HG03520 (cell line): ENCODE results near the gene ACAD9.
"Not testable (repeated sequence)": the region's sequence is repeated elsewhere in the genome, so short reads cannot be mapped to it uniquely, and the experiment has no call there.

Experiments
- ATAC-seq: cut with Tn5 transposase; IDR thresholded peaks from one replicate; pipeline ENCODE4 v1.9.1; 2021; ENCODE audit warnings: mild to moderate bottlenecking, moderate library complexity; ENCODE audit not compliant: unreplicated experiment

ACAD9 gene

DNA sequence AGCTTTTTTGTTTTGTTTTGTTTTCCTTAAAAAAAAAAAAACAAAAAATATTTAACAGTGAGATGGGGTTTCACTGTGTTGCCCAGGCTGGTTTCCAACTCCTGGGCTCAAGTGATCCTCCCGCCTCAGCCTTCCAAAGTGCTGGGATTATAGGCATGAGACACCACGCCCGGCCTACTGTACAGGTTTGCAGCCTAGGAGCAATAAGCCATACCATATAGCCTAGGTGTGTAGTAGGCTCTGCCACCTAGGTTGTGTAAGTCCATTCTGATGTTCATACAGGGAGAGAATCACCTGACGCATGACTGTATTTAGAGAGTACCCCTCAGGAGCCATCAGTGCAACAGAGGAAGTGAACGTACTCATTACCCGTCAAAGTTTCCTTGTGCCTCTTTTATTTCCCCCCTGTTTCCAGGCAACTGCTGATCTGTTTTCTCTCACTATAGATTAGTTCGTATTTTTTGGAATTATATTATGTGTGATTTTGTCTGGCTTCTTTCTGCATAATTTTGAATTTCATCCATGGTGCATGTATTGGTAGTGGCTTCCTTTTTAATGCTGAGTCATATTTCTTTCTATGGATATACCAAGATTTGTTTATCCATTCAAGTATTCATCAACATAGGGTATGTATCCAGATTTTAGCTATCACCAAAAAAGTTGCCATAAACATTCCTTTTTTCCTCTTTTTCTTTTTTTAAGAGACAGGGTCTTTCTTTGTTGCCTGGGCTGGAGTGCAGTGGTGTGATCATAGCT lies 9.9 kb downstream of the ACAD9 start:
- no peak for ATAC-seq

DNA sequence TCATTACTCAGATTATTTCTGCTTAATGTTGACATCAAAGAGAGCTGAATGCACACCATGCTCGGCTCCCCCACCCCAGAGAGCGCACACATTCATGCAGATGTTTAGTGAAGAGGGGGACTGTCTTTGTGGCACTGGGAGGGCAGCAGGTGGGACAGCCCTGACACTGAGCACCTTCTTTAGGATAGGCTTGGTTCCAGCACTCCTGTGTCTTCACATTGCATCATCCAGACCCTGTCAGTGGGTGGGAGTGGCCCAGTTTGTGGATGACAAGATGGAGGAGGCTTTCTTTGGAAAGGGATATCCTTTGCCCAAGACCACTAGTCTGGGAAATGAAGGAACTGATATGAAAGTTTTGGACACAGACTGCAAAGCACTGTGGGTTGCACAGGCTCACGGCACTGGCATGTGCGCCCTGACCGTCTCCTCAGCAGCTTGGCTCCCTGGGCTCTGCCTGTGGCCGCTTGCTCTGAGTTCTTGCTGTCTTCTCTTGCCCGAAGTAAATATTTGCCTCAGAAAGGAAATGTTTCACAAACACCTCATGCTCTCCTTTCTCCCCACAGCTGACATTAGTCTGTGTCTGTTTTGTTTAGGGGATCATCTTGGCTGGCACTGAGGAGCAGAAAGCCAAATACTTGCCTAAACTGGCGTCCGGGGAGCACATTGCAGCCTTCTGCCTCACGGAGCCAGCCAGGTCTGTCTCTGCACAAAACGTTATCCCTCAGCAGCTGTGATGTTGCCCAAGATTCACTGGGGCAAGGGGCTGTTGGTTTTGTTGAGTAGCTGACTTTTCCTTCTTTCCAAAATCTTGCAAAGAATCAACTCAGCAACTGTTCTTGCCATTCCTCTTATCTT lies 16.6 kb downstream of the ACAD9 start:
- ATAC-seq: no peak

DNA sequence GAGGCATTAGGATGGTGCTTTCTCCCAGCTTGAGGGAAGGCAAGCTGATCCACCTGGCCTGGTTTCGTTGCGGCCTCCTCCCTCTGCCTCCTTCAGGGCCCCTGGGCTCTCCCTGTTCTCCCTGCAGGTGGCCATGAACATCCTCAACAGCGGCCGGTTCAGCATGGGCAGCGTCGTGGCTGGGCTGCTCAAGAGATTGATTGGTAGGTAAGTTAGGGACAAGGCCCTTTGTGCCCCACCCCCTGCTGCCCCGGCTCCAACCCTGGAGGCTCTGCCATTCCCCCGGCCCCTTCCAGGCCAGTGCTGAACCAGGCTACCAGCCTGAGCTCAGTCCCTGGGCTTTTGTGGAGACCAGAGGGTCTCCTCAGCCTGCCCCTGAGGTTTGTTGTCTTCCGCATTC lies 23.0 kb downstream of the ACAD9 start:
- ATAC-seq: no peak

DNA sequence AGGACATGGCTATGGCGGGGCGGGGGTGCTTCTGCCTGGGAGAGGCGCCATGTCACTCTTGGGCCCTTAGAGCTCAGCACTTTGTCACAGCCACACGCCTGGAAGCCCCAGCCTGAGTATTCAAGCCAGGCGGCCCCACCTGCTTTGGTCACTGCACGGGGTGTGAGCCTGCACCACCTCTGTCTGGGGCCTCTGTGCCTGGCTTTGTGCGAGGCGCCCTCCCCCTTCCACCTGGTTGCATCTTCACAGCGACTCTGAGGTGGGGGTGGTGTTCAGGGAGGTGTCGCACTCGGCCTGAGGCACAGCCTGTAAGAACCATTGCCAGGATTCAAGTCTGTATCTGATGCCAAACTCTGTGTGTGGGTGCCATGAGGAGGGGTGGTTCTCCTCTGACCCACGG lies 24.1 kb downstream of the ACAD9 start:
- ATAC-seq: no peak

DNA sequence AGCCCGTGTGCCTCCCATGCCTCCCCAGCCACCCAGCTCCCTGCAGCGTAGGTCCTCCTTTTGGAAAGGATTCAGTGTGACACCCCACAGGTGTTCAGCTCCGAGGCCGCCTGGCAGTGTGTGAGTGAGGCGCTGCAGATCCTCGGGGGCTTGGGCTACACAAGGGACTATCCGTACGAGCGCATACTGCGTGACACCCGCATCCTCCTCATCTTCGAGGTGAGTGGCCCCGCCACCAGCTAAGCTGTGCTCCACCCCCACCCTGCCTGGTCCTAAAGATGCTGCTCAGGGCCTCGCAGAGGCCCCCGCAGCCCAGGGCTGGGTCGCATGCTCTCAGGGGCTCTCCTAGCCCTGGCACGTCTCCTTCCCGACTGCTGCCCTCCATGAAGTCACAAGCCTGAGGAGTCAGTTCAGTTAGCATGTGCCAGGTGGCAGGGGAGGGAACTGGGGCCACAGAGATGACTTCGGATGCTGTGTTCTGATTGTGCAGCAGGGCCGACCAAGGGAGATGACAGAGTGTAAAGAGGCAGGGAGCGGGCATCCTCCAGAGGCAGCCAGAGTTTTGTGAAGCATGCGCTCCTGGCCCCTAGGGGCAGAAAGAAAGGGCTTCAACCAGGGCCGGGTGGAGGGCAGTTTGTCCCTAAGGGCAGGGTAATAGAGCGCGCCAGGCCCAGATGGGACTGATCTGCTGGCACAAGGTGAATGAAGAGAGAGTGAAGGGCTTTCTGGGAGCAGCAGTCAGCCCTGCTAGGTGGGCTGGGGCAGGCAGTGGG lies 26.8 kb downstream of the ACAD9 start:
- no peak for ATAC-seq

DNA sequence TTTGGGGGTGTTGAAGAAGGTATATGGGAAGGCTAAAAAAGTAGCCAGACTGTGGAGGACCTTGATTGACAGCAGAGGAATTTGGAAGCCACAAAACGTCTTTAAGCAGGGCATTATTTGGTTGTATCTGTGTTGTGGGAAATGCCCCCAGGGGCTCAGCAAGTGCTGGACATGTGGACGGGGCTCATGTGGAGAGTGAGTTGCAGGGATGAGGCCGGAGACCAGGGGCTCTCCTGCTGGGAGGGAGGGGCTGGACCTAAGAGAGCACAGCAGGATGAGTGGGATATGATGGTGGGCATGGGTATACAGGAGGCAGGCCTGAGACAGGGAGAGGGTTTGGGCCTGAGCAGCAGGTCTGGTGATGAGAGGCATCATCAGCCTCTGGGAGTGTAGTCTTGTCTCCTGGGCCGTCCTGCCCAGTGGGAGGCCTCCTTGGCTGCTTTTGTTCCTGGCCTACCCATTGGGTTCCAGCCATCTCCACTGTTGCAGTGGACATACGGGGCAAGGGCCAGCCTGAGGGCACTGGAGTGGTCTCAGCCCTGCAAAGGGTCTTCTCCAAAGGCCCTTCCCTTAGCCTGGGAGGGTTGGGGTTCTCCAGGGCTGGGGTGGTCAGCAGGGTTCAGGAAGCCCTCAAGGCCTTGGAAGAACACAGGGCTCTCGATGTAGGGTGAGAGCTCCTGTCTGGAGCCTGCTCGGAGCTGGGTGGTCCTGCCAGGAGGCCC lies 27.5 kb downstream of the ACAD9 start:
- ATAC-seq: no peak

DNA sequence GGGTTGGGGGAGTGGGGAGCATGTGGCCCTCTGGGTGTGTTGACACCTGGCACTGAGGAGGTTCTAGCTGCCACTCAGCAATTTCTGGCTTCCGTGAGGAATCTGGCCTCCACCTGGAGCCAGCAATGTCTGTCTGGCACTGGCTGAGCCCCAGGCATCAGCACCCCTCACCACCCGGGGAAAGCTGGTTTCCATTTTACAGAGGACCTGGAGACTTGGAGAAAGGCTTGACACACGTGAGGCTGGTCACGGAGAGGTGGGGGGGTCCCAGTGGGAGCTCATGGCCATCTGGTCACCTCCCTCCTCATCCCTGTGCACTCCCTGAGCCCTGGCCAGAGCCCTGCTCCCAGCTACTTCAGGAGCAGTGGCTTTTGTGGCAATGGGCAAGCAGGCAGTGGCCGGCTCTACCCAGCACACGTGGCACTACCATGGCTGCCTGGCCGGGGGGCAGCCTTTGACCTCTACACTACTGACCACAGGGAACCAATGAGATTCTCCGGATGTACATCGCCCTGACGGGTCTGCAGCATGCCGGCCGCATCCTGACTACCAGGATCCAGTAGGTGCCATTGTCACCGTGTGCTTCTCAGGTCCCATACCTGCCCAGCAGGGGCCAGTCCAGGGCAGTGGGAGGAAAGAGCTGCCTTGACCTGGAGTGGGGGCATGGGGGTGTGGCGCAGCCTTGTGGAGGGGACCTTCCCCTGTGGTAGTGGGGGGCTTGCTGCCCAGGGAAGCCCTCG lies 28.5 kb downstream of the ACAD9 start:
- ATAC-seq: no peak

DNA sequence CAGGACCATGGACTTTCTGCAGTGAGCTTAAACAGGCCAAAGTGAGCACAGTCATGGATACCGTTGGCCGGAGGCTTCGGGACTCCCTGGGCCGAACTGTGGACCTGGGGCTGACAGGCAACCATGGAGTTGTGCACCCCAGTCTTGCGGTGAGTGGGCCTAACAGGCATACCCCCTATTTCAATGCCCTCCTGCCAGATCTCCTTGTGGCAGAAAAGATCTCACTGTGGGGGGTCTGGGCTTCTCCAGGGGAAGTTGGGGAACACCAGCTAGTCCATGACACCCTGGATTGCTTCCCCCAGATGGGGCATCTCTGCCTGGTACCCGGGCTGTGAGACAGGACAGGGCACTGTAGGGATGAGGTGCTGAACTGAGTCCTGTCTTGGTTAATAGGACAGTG lies 29.5 kb downstream of the ACAD9 start:
- ATAC-seq: no peak

DNA sequence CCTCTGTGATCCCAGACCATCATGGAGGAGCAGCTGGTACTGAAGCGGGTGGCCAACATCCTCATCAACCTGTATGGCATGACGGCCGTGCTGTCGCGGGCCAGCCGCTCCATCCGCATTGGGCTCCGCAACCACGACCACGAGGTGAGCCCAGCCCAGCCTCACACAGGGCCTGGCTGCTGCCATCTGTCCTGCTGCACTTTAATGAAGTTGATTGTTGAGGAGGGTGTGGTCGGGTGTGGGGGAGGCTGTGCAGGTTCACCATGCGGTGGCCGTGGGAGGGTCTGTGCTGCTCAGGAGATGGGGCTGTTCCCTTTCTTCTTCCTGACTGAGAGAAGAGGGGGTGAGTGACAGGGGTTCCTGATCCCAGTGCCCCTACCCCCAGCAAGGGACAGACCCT lies 30.6 kb downstream of the ACAD9 start:
- ATAC-seq: no peak

DNA sequence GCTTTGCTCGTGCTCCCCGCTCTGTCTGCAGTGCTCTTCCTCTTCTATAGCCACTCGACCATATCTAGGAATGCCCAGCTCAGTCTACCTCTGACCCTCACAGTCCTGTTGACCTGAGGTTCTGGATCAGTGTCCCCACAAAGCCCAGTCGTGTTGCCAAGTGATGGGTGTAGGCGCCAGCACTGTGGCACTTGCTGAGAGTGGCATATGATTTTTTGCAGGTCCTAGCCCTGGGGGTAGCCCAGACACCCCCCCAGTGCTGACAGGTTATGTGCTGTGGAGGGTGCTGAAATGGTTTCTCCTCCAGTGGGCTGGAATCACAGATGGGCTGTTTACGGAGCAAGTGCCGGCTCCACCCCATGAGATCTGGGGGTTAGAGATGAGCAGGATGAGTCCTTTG lies 32.5 kb downstream of the ACAD9 start:
- ATAC-seq: no peak

DNA sequence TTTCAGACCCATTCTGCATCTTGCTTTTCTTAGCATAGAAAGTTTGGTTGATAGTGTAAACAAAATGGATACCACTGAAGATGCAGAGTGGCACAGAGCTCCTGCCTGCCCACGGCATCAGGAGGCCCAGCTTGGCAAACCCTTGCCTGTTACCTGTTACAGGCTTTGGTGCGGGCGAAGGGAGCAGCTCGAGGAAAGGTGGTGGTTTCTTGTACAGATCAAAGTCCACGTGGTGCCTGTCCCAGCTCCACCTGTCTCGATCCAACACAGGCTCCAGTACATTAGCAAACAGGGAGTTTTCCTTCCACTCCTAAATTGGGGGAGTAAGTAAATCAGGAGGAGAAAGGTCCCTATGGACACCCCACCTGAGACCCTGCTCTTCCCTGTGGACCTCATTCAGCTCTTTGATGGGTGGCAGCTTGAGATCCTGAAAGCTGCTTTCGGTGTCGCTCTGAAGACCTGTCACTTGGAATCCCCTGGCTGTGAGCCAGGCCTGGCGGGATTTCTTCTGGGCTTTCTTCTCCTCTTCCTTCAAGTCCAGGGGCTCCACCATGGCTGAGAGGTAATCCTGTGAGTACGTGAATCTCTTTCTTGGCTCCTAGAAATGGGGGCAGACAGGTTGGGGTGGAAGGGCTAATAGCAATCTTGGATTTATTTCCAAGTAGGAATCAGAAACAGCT lies 35.7 kb downstream of the ACAD9 start:
- ATAC-seq: no peak

DNA sequence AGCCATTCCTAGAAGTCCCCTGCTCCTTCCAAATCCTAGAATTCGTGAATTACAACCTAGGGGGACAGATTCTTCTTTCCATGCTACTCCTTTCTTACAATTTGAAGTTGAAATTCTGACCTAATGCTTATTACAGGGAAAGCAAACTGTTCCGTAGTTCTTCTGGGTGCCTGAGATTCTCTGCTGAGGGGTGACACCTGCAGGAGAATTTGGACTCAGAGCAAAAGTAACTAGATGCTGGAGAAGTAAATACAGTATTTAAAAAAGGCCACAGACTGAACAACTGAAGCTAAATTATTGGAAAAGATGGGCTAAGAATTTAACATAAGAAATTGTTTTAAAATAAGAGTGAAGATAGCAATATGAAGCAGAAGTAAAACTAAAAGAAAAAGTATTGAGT lies 37.9 kb downstream of the ACAD9 start:
- no peak for ATAC-seq

DNA sequence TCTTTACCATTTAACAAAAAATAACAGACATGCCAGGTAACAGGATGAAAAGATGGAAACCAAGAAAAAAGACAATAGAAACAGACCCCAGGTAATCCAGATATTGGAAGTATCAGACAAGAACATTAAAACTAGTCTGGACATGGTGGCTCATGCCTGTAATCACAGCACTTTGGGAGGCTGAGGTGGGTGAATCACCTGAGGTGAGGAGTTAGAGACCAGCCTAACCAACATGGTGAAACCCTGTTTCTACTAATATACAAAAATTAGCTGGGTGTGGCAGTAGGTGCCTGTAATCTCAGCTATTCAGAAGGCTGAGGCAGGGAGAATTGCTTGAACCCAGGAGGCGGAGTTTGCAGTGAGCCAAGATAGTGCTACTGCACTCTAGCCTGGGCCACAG lies 40.6 kb downstream of the ACAD9 start:
- no peak for ATAC-seq

DNA sequence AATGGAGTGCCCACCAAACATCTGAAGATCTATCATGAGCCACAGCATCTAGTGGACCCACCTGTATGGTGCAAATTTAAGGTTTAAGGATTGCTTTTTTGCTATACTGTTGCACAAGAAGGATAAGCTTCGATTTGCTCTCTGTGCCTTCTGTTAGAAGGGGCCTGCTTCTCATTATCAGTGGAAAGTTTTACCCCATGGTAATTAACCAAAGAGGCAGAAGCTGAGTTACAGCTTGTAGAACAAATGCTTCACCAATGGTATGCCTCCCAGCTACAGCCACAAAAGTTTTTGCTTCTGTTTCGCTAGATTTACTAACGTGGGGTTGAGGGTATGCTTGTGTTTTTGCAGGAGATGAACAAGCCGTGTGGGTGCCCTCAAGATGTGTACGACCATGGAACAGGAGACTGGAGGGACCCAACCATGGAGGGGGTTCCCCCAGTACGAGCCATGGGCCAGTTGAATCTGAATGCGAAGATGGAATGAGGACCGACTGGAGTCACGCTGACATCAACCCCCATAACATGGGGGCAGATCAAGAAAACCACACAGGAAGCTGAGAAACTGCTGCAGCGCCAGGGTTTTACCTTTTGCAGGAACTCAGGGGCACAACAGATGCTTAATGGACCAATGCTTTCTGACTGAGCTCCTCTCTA lies 43.5 kb downstream of the ACAD9 start:
- ATAC-seq: no peak

DNA sequence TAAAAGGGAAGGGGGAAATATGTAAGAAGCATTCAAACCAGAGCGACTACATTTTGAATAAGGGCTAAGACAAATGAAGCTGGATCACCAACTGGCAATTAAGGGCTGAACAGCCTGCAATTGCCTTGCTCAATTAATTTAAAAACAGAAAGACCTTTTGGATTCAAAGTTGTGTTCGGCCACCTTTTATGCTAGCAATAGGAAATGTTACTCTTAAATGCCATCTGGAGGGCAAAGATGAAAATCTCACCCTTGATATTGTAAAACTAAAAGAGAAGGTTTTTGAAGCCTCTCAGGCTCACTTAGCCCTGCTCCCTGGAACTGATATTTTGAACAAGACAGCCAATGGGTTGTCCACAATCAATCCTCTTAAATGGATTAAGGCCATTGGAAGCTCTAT lies 44.2 kb downstream of the ACAD9 start:
- ATAC-seq: no peak

DNA sequence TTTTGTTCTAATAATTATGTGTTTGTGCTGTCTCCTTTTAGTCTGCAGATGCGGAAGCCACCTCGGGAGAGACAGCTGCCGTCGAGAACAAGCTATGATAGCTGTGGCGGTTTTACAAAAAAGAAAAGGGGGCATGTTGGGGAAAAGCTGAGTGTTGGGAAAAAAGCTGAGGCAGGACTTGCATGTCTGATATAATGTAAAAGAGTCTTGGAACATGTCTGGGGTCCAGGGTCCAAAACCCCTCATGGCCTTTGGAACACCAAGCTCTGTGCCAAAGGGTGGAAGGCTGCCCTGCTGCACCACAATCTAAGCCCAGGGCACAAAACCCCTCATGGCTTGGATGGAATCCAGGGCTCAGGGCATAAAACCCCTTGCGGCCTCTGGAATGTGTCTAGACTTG lies 44.6 kb downstream of the ACAD9 start:
- ATAC-seq: not testable (repeated sequence)

DNA sequence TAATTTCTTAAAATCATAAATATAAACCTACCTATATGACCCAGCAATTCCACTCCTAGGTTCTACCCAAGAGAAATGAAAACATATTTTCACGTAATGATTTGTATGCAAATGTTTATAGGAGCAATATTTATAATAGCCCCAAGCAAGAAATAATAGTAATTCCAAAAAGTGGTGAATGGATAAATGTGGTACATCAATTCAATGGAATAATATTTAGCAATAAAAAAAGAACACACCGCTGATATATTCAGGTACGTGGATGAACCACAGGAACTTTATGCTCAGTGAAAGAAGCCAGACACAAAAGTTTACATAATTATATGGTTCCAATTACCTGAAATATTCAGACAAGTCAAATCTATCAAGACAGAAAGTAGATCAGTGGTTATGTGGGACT lies 49.9 kb downstream of the ACAD9 start:
- no peak for ATAC-seq

DNA sequence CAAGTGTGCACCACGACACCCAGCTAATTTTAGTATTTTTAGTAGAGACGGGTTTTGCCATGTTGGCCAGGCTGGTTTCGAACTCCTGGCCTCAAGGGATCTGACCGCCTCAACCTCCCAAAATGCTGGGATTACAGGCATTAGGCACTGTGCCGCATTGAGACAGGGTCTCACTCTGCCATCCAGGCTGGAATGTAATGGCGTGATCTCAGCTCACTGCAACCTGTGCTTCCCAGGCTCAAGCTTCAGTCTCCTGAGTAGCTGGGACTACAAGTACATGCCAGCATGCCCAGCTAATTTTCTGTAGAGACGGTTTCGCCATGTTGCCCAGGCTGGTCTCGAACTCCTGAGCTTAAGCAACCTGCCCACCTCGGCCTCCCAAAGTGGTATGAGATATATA lies 51.6 kb downstream of the ACAD9 start:
- no peak for ATAC-seq

DNA sequence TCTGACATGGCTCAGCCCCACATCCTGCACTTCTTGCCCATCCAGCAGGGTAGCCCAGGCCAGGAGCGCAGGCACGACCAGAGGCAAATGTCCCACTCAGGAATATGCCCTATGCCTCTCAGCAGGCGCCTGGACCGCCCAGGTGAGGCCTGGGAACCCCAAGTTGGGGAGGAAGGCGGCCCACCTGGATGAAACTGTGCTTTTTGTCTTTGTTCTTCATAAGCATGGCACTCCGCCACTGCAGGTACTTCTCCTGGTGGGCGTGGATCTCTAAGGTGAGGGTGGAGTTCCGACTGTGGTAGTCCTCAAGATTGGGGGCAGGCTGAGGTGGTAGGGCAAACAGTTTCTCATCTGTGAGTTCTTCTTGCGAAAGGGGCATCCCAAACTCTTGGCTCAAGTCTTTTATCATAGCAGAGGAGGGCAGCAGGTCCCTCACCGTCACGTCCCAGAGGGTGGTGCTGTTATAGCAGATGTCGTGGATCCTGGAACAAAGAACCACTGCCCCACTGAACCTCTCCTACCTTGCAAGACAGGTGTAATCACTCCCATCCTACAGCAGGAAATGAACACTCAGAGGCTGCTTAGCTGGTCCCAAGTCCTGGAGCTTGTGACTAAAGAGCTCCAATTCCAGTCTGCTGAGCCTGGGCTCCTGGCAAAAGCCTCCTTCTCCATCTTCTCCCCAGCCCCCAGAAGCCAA lies 53.2 kb downstream of the ACAD9 start:
- no peak for ATAC-seq
